Measurements from ENCODE around the gene C1QTNF1.
A peak's percentile ranks its signal among the peaks of the same experiment; 100 is the strongest.

The C1QTNF1 gene

GRCh38 chr17:79003661-79004411 is 20.1 kb upstream of the C1QTNF1 start:
- no peak for DNase-seq (ENCODE audit: insufficient read length, low spot score)
- no peak for FAIRE-seq

- DNase-seq (ENCODE audit: insufficient read length, low spot score) (no peak), FAIRE-seq (no peak)
These were observed 18.7 kb upstream of the C1QTNF1 start for GRCh38 chr17:79005063-79005861.

GRCh38 chr17:79006046-79006445 is 17.9 kb upstream of the C1QTNF1 start:
- DNase-seq (ENCODE audit: insufficient read length, low spot score) (no peak), FAIRE-seq (no peak)

GRCh38 chr17:79006794-79007503 is 17.0 kb upstream of the C1QTNF1 start:
- no peak for FAIRE-seq

GRCh38 chr17:79007504-79008381 is 16.2 kb upstream of the C1QTNF1 start:
- FAIRE-seq (no peak), DNase-seq (ENCODE audit: insufficient read length, low spot score) (no peak)

More at GRCh38 chr17:79006794-79007503, 17.0 kb upstream of the C1QTNF1 start:
- DNase-seq (ENCODE audit: insufficient read length, low spot score) = no peak

GRCh38 chr17:79008666-79009387 is 15.1 kb upstream of the C1QTNF1 start:
- DNase-seq (ENCODE audit: insufficient read length, low spot score) = no peak
- FAIRE-seq = peak; percentile 40

GRCh38 chr17:79009397-79010303 is 14.3 kb upstream of the C1QTNF1 start, which contains the start of gene CANT1:
Gene CANT1 (minus strand): TSS chr17:79009764. CDS start chr17:78997622, 12,142 bp downstream.
- FAIRE-seq (peak; percentile 71), DNase-seq (ENCODE audit: insufficient read length, low spot score) (peak; percentile 99)

GRCh38 chr17:79010304-79010646 is 13.7 kb upstream of the C1QTNF1 start:
- DNase-seq (ENCODE audit: insufficient read length, low spot score) (no peak), FAIRE-seq (no peak)

- FAIRE-seq (no peak), DNase-seq (ENCODE audit: insufficient read length, low spot score) (no peak)
These were observed 12.4 kb upstream of the C1QTNF1 start for GRCh38 chr17:79011451-79012147.

- FAIRE-seq (no peak), DNase-seq (ENCODE audit: insufficient read length, low spot score) (no peak)
These were observed 11.3 kb upstream of the C1QTNF1 start for GRCh38 chr17:79012563-79013134.

- no peak for FAIRE-seq
- no peak for DNase-seq (ENCODE audit: insufficient read length, low spot score)
These were observed 9.7 kb upstream of the C1QTNF1 start for GRCh38 chr17:79014158-79014758.

GRCh38 chr17:79017546-79018369 is 6.2 kb upstream of the C1QTNF1 start:
- no peak for FAIRE-seq
- DNase-seq (ENCODE audit: insufficient read length, low spot score) = no peak

GRCh38 chr17:79018370-79018695 is 5.6 kb upstream of the C1QTNF1 start:
- no peak for FAIRE-seq
- no peak for DNase-seq (ENCODE audit: insufficient read length, low spot score)

GRCh38 chr17:79019261-79019631 is 4.7 kb upstream of the C1QTNF1 start:
- DNase-seq (ENCODE audit: insufficient read length, low spot score) = no peak
- FAIRE-seq = no peak

GRCh38 chr17:79019632-79020584 is 4.1 kb upstream of the C1QTNF1 start:
- DNase-seq (ENCODE audit: insufficient read length, low spot score) = no peak
- FAIRE-seq = no peak
